NAMALWA (cell line): ENCODE results near the gene NAA80.

Source experiments
- DNase-seq: peaks from one replicate; pipeline ENCODE4 v3.0.0-alpha.2; 2015; ENCODE audit warnings: low spot score

NAA80 gene

DNA sequence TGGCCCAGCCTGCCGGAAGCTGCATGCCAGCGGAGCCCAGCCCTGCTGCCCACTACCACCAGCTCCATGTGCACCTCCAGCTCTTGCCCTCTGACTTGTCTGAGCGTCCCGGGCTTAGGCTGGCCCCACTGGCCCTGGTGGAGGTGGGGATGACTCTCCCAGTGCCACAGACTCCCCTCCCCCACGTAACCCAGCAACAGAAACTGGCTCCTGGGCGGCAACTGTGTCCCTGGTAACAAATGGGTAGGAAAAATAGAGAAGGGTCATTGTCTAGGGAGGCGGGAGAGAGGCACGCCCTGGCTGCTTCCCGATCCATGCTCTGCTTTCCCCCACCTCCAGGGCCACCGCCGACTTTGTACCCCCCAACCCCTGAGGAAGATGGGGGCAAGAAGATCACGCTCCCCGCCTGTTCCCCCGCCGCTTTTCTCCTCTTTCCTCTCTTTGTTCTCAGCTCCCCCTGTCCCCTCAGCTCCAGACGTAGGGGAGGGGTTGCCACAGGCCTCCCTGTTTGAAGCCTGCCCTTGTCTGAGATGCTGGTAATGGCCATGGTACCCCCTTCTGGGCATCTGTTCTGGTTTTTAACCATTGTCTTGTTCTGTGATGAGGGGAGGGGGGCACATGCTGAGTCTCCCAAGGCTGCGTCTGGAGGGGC is 41.0 kb downstream of the NAA80 start:
- no peak for DNase-seq

DNA sequence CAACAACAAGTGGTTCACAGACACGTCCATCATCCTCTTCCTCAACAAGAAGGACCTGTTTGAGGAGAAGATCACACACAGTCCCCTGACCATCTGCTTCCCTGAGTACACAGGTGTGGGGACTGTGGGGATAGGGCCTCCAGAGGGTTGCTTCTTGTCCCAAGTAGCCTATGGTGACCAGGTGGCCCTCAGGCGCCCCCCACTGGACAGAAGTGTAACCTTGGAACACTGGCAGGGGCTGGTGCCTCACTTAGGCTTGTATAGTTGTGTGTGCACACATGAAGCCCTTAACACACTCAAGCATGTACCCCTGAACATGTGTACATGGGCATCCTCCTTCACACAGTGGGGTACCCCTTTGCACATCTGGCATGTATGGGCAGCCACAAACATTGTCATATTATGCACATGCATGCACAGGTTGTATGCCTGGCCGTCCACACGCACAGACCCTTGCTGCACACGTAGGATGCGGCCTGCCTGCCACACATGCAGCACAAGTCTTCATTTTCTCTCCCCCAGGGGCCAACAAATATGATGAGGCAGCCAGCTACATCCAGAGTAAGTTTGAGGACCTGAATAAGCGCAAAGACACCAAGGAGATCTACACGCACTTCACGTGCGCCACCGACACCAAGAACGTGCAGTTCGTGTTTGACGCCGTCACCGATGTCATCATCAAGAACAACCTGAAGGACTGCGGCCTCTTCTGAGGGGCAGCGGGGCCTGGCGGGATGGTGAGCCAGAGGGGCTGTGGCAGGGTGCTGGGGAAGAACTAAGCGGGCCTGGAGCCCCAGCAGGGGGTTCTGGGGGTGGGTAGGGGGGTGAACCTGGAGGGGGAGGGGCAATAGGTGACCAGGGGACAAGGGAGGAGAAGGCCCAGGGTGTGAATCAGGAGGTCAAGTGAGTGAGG is 42.0 kb downstream of the NAA80 start:
- peak; percentile 42 for DNase-seq

DNA sequence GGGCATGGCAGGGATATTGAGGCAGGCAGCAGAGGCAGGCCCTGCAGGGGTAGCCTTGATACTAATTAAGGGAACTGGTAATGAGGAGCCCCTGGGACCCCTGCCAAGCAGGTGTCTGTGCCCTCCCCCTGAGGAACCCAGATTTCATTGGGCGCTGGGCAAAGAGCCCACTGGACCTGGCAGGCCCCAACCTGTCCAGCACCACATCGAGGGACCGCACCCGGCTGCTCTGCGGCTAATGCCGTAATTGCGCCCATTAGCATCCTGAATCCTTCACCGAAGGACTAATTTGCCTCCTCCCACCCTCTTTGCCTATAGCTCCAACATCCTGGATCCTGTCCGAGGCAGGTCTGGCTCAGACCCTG is 44.0 kb downstream of the NAA80 start:
- no peak for DNase-seq

DNA sequence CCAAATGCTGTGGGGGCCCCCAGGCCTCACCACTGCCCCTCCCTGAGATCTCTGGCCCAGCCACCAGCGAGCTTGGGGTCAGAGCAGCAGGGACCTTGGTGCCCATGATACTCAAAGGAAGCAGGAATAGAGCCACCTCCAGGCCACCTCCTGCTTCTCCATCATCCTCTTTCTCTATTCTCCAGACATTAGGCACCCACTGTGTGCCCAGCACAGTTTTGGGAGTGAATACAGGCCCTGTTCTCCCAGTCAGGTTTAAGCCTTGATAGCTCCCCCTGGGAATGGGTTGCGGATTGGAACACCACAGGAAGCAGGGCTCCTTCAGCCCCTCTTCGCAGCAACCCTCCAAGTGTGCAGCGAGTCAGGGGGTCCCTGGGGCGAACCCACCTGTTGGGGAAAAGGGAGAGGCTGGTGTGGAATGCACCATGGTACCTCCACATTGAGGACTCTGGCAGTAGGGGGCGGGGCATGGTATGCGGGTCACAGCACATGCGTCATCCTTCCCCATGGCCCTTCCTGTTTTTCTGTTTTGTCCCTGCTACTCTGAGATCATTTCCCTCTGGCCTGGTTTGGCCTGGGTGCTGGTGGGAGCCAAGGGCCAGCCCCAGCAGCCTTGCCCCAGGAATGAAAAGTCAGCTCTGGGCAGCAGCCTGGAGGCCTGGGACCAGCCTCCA is 44.5 kb downstream of the NAA80 start:
- DNase-seq: no peak

DNA sequence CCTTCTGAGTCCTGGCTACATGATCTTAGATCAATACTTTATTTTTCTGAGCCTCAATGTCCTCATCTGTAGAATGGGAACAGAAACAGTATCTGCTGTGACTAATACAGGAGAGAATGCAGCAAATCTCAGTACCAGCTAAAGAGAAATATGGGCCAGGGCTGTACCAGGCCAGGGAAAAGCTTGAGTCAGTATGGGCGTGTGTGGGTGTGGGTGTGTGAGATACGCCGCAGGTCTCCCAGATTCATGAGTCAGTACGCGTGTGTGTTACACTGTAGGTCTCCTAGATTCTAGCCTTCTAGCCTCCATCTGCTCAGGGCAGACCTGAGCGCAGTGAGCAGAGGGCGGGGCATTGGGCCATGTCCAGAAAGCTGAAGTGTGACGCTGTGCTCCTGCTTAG is 48.0 kb downstream of the NAA80 start:
- DNase-seq: no peak

DNA sequence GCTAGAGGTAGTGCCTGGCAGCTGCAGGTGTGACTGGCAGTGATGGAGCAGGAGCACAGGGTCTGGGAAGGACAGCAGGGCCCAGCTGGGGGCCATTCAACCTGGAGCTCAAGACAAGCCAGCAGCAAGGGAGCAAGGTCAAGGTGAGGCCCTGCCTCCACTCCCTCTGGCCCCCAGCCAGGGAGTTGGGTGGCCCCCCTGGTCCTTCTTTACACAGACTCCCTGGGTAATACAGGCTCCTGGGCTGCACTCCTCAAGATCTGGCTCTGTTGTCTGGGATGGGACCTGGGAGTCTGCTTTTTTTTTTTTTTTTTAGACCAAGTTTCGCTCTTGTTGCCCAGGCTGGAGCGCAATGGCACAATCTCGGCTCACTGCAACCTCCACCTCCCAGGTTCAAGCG is 48.7 kb downstream of the NAA80 start:
- DNase-seq: no peak

DNA sequence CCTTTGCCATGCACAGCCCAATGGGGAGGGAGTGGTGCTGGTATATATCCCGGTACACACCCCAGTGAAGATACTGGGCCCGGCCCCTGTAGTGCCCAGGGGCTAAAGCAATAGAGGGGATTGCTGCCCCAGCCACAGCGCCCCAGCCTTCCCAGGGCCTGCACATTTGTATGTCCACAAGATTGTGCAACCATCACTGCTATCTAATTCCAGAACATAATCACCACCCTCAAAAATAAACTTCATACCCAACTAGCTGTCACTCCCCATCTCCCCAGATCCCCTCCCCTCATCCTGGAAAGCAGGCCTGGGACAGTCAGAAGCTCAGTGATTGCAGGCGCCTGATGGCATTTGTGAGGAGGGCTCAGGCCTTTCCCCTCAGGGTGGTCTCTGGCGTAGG is 49.7 kb downstream of the NAA80 start:
- DNase-seq: no peak

DNA sequence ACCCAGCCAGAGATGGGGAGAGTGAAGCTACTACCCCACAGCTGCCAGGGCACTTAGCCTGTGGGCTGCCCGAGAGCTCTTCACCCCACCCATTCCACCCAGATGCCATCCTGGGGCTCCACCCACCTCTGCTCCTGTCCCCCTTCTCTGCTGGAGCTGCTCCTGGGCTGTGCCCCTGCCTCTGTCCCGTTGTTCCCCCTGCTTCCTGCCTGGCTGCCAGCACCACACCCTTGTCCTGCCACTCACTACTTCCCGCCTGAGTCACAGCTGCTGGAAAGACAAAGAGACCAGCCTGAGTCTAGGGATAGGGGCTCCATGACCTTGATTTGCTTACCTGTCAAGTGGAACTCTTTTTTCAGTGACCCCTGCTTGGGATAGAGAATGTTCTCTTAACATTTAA is 50.8 kb downstream of the NAA80 start:
- no peak for DNase-seq

DNA sequence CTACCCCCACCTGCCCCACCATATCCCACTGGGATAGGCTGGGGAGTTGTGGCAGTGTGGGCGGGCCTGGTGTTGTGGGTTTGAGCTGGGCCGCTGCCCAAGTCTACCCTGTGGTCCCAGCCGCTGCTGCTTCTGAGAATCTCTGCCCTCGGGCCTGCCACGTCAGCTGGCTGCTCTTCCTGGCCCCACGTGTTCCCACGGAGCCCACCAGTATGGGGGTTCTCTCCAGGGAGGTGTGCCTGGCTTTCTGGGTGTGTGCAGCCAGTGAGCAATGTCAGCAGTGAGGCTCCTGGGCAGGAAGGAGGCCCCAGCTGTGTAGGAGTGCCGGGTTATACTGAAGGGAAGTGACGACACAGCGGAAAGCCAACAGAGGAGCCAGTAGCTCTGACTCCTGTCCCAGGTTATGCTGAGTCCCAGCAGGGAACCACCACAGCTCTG is 52.7 kb downstream of the NAA80 start:
- DNase-seq: no peak
